Liver (tissue), 9 donors: ENCODE results near the gene FBXO48. TPM values are rescaled to one million over a fixed set of nuclear protein-coding genes. Genes with fewer than 3 reads are reported as not detected.

ENCODE experiments used
- DNase-seq: peaks from one replicate; pipeline ENCODE4 v3.0.0-alpha.2; 2017; ENCODE audit warnings: low spot score
- H3K27ac ChIP-seq, 2 donors: one replicate each; pipeline ENCODE4 v1.7.0; 2013; ENCODE audit warnings: inconsistent platforms in 2 of 2, low read length in 2 of 2, control low read depth in 1 of 2, low read depth in 1 of 2, mild to moderate bottlenecking in 1 of 2
- H3K27me3 ChIP-seq, 4 donors: one replicate each; pipeline versions ENCODE4 v1.6.1 to v1.7.0; 2013; ENCODE audit warnings: low read length in 3 of 4, inconsistent platforms in 1 of 4, mild to moderate bottlenecking in 1 of 4, moderate library complexity in 1 of 4; ENCODE audit not compliant: control insufficient read depth in 4 of 4, insufficient read depth in 4 of 4
- H3K36me3 ChIP-seq, 4 donors: one replicate each; pipeline versions ENCODE4 v1.6.1 to v1.7.0; 2013; ENCODE audit warnings: low read length in 3 of 4, mild to moderate bottlenecking in 3 of 4, low read depth in 1 of 4, moderate library complexity in 1 of 4; ENCODE audit not compliant: control insufficient read depth in 4 of 4, insufficient read depth in 3 of 4
- H3K4me1 ChIP-seq, 4 donors: one replicate each; pipeline versions ENCODE4 v1.6.1 to v1.7.0; 2013; ENCODE audit warnings: low read length in 3 of 4, mild to moderate bottlenecking in 3 of 4, moderate library complexity in 1 of 4; ENCODE audit not compliant: control insufficient read depth in 4 of 4, insufficient read depth in 4 of 4
- H3K4me3 ChIP-seq, 3 donors: one replicate each; pipeline versions ENCODE4 v1.6.1 to v1.7.0; 2013; ENCODE audit warnings: low read length in 3 of 3, control low read depth in 1 of 3, low read depth in 1 of 3, mild to moderate bottlenecking in 1 of 3
- H3K9ac ChIP-seq, 2 donors: one replicate each; pipeline ENCODE4 v1.7.0; 2013; ENCODE audit warnings: low read length in 2 of 2, mild to moderate bottlenecking in 2 of 2, moderate library complexity in 2 of 2, control low read depth in 1 of 2, low read depth in 1 of 2
- H3K9me3 ChIP-seq, 4 donors: one replicate each; pipeline versions ENCODE4 v1.6.1 to v1.7.0; 2013; ENCODE audit warnings: low read length in 3 of 4; ENCODE audit not compliant: control insufficient read depth in 4 of 4
- CTCF ChIP-seq: fragments of 150-350 bp; IDR thresholded peaks from 2 replicates; pipeline ENCODE4 v1.5.1; 2017; ENCODE audit warnings: improper control_type of control experiment, low read depth, low read length; ENCODE audit not compliant: missing input control
- FOXA2 ChIP-seq: IDR thresholded peaks from 2 replicates; pipeline ENCODE4 v1.6.1; 2016; ENCODE audit warnings: antibody characterized with exemption
- HNF4A ChIP-seq, 2 donors: conservative IDR thresholded peaks; 2 replicates each; pipeline ENCODE4 v1.6.1; 2016; ENCODE audit warnings: antibody characterized with exemption in 2 of 2, mild to moderate bottlenecking in 2 of 2
- HNF4G ChIP-seq: IDR thresholded peaks from 2 replicates; pipeline ENCODE4 v1.6.1; 2016; ENCODE audit warnings: antibody characterized with exemption
- MAX ChIP-seq: IDR thresholded peaks from 2 replicates; pipeline ENCODE4 v1.6.1; 2016; ENCODE audit warnings: antibody characterized with exemption
- NR2F2 ChIP-seq: IDR thresholded peaks from 2 replicates; pipeline ENCODE4 v1.6.1; 2016; ENCODE audit warnings: antibody characterized with exemption
- RAD21 ChIP-seq, 2 donors: IDR thresholded peaks; 2 replicates each; pipeline ENCODE4 v1.6.1; 2016; ENCODE audit warnings: antibody characterized with exemption in 2 of 2, mild to moderate bottlenecking in 2 of 2
- RXRA ChIP-seq, 2 donors: IDR thresholded peaks; 2 replicates each; pipeline ENCODE4 v1.6.1; 2017 to 2018; ENCODE audit warnings: antibody characterized with exemption in 2 of 2, mild to moderate bottlenecking in 1 of 2
- SP1 ChIP-seq: IDR thresholded peaks from 2 replicates; pipeline ENCODE4 v1.6.1; 2018; ENCODE audit warnings: antibody characterized with exemption, mild to moderate bottlenecking
- TAF1 ChIP-seq: conservative IDR thresholded peaks from 2 replicates; pipeline ENCODE4 v1.6.1; 2016; ENCODE audit warnings: antibody characterized with exemption, mild to moderate bottlenecking
- YY1 ChIP-seq: IDR thresholded peaks from 2 replicates; pipeline ENCODE4 v1.6.1; 2016; ENCODE audit warnings: antibody characterized with exemption, mild to moderate bottlenecking
- ZBTB33 ChIP-seq: IDR thresholded peaks from 2 replicates; pipeline ENCODE4 v1.6.1; 2016; ENCODE audit warnings: antibody characterized with exemption
- WGBS: extraction: QIAGEN DNeasy Blood & Tissue Kit; methylation state at CpG from one replicate; pipeline ENCODE4 v1.1.7; 2013; 5-methylcytosine and 5-hydroxymethylcytosine counted together
- polyA plus RNA-seq, 2 donors: library from polyadenylated mRNA; stranded (reverse) in 1 of 2; unstranded in 1 of 2; fragments of 200-250 nt in 1 of 2; fragments of >200 nt in 1 of 2; fragmentation: Nextera tagmentation in 1 of 2; extraction: Ambion mirVana in 1 of 2; gene quantifications; one replicate each; pipeline versions ENCODE4 v1.2.1 to v1.2.3, GENCODE V29; 2013 to 2015
- total RNA-seq, 2 donors: library from RNA; depleted of rRNA; stranded (reverse); fragments of >200 nt; gene quantifications; one replicate each; pipeline ENCODE4 v1.2.3, GENCODE V29; 2014
- TF ChIP-seq, protein P1 (sequence below): IDR thresholded peaks from 2 replicates; pipeline ENCODE4 v1.6.1; 2016; ENCODE audit warnings: antibody characterized with exemption
- TF ChIP-seq, protein P2 (sequence below): IDR thresholded peaks from 2 replicates; pipeline ENCODE4 v1.6.1; 2016; ENCODE audit warnings: antibody characterized with exemption, mild to moderate bottlenecking
- donor health status: healthy.
- donor health status: healthy.
- donor health status: healthy.
- donor health status: healthy.
- donor health status: healthy.

Gene FBXO48
- total and polyA plus RNA-seq, 4 donors, result 0.45 to 1.0 (median 0.75) TPM

DNA sequence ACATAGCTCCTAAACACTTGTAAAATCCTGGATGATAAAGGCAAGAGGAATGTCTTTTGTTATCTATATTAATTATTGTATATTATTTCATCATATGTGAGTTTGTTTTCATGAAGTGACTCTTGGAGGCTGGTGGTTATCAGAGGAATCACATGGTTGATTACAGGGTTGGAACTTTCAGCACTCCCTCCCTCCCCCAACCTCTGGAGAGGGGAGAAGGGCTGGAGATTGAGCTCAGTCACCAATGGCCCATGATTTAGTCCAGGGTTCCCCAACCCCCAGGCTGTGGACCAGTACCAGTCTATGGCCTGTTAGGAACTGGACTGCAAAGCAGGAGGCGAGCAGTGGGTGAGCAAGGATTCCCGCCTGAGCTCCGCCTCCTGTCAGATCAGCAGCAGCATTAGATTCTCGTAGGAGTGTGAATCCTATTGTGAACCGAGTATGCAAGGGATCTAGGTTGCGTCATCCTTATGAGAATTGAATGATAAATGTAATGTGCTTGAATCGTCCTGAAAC is 37.7 kb downstream of the FBXO48 start:
- DNase-seq, result no peak
- H3K27me3 ChIP-seq, result no peaks in the 10 kb centered on the region
- H3K4me3 ChIP-seq, result no peak overlapping the region
- H3K9me3 ChIP-seq, result no peaks in the 10 kb centered on the region
- no peak overlapping the region for H3K27ac ChIP-seq
- 88% methylated on average over 7 of the region's 7 CpGs for WGBS
- TF ChIP-seq SP1 (no peak), FOXA2 (no peak)
- peaks cover 12 to 46% (median 24%) of the 10 kb centered on the region in 4 donors for H3K4me1 ChIP-seq
- H3K9ac ChIP-seq, result no peak overlapping the region
- no peaks in the 10 kb centered on the region for H3K36me3 ChIP-seq

DNA sequence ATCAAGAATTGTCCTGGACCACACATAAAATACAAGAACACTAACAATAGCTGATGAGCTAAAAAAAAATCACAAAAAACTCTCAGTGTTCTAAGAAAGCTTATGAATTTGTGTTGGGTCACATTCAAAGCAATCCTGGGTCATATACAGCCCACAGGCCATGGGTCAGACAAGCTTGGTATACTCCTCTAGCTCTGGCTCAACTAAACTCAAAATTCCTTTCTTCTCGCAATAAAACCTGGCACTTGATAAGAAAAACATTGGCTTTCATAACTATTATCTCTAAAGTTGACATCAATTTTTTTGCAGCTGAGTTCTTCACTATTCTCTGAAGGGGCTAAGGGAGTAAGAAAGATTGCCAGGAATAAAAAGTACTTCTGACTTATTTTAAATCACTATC is 38.3 kb downstream of the FBXO48 start:
- Histone ChIP-seq H3K27me3 (no peaks in the 10 kb centered on the region), H3K27ac (peak overlapping the region; percentile 67 to 77), H3K9ac (no peak overlapping the region), H3K4me1 (peaks cover 12 to 46% (median 24%) of the 10 kb centered on the region in 4 donors), H3K4me3 (no peak overlapping the region), H3K9me3 (no peaks in the 10 kb centered on the region), H3K36me3 (no peaks in the 10 kb centered on the region)
- DNase-seq, result no peak
- no peak for TF ChIP-seq MAX
- no peak for TF ChIP-seq CTCF
- no peak for TF ChIP-seq HNF4G
- no peak for TF ChIP-seq NR2F2
- no peak for TF ChIP-seq YY1
- TF ChIP-seq, protein P1, sequence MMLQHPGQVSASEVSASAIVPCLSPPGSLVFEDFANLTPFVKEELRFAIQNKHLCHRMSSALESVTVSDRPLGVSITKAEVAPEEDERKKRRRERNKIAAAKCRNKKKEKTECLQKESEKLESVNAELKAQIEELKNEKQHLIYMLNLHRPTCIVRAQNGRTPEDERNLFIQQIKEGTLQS, result no peak
- TF ChIP-seq RAD21 (IDR thresholded peaks at IDR 0.05), result no peak
- TF ChIP-seq HNF4A (conservative IDR thresholded peaks at IDR 0.05), result no peak
- TF ChIP-seq TAF1, result no peak
- WGBS, result 26% methylated on average over 1 of the region's 1 CpG

GRCh38 chr2:68428126-68428525 is 39.0 kb downstream of the FBXO48 start:
- peak overlapping the region; percentile 67 to 77 for H3K27ac ChIP-seq
- peaks cover 12 to 46% (median 24%) of the 10 kb centered on the region in 4 donors for H3K4me1 ChIP-seq
- DNase-seq, result no peak

More at GRCh38 chr2:68428126-68428525, 39.0 kb downstream of the FBXO48 start:
- TF ChIP-seq RXRA (IDR thresholded peaks at IDR 0.05), result no peak
- TF ChIP-seq SP1, result no peak
- TF ChIP-seq, protein P2, sequence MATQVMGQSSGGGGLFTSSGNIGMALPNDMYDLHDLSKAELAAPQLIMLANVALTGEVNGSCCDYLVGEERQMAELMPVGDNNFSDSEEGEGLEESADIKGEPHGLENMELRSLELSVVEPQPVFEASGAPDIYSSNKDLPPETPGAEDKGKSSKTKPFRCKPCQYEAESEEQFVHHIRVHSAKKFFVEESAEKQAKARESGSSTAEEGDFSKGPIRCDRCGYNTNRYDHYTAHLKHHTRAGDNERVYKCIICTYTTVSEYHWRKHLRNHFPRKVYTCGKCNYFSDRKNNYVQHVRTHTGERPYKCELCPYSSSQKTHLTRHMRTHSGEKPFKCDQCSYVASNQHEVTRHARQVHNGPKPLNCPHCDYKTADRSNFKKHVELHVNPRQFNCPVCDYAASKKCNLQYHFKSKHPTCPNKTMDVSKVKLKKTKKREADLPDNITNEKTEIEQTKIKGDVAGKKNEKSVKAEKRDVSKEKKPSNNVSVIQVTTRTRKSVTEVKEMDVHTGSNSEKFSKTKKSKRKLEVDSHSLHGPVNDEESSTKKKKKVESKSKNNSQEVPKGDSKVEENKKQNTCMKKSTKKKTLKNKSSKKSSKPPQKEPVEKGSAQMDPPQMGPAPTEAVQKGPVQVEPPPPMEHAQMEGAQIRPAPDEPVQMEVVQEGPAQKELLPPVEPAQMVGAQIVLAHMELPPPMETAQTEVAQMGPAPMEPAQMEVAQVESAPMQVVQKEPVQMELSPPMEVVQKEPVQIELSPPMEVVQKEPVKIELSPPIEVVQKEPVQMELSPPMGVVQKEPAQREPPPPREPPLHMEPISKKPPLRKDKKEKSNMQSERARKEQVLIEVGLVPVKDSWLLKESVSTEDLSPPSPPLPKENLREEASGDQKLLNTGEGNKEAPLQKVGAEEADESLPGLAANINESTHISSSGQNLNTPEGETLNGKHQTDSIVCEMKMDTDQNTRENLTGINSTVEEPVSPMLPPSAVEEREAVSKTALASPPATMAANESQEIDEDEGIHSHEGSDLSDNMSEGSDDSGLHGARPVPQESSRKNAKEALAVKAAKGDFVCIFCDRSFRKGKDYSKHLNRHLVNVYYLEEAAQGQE, result no peak
- no peak for TF ChIP-seq TAF1
- no peak for TF ChIP-seq ZBTB33
- TF ChIP-seq, protein P1, result no peak
- TF ChIP-seq FOXA2, result no peak
- no peaks in the 10 kb centered on the region for H3K27me3 ChIP-seq
- no peaks in the 10 kb centered on the region for H3K9me3 ChIP-seq
- 64% methylated on average over 4 of the region's 4 CpGs for WGBS
- H3K4me3 ChIP-seq, result no peak overlapping the region
- H3K36me3 ChIP-seq, result no peaks in the 10 kb centered on the region
- no peak overlapping the region for H3K9ac ChIP-seq
